SK-N-SH treated with all-trans-retinoic acid at 6 μM for 48 hours (cell line): ENCODE results near the gene PFN1.

ENCODE experiments used
- ATAC-seq: fragments of 200-7000 bp; cut with Tn5 transposase; 3 replicates; pipeline ENCODE4 v1.9.1; 2020; ENCODE audit warnings: mild to moderate bottlenecking, moderate library complexity
- ARNTL ChIP-seq: fragments of 450-650 bp; formaldehyde crosslinking; IDR thresholded peaks from 2 replicates; pipeline ENCODE4 v1.5.0; 2020; ENCODE audit warnings: low read depth, mild to moderate bottlenecking, moderate library complexity, borderline replicate concordance
- BACH2 ChIP-seq: fragments of 250-450 bp; sonication (Bioruptor Pico); IDR thresholded peaks from 2 replicates; pipeline ENCODE4 v1.9.0; 2021; ENCODE audit warnings: mild to moderate bottlenecking, borderline replicate concordance
- CSDC2 ChIP-seq: fragments of 250-450 bp; sonication (Bioruptor Pico); IDR thresholded peaks from 2 replicates; pipeline ENCODE4 v1.5.0; 2020; ENCODE audit warnings: mild to moderate bottlenecking, moderate library complexity
- ESRRG ChIP-seq: fragments of 250-450 bp; sonication (Bioruptor Pico); IDR thresholded peaks from 2 replicates; pipeline ENCODE4 v1.6.1; 2021; ENCODE audit warnings: mild to moderate bottlenecking
- GLIS3 ChIP-seq: fragments of 250-450 bp; sonication (Bioruptor Pico); IDR thresholded peaks from 2 replicates; pipeline ENCODE4 v1.5.0; 2020; ENCODE audit warnings: mild to moderate bottlenecking, moderate library complexity
- ISL1 ChIP-seq: fragments of 250-450 bp; sonication (Bioruptor Pico); IDR thresholded peaks from 2 replicates; pipeline ENCODE4 v2.1.2; 2022; ENCODE audit warnings: mild to moderate bottlenecking, moderate library complexity
- OSR1 ChIP-seq: fragments of 250-450 bp; sonication (Bioruptor Pico); IDR thresholded peaks from 2 replicates; pipeline ENCODE4 v1.8.0; 2022; ENCODE audit warnings: moderate library complexity, mild to moderate bottlenecking, inconsistent platforms
- PPARA ChIP-seq: fragments of 250-450 bp; sonication (Bioruptor Pico); IDR thresholded peaks from 2 replicates; pipeline ENCODE4 v1.5.0; 2020; ENCODE audit warnings: mild to moderate bottlenecking, borderline replicate concordance
- SNAI2 ChIP-seq: fragments of 250-450 bp; sonication (Bioruptor Pico); IDR thresholded peaks from 2 replicates; pipeline ENCODE4 v1.5.0; 2020; ENCODE audit warnings: mild to moderate bottlenecking, moderate library complexity
- TCF4 ChIP-seq: fragments of 250-450 bp; sonication (Bioruptor Pico); IDR thresholded peaks from 2 replicates; pipeline ENCODE4 v1.8.0; 2021; ENCODE audit warnings: mild to moderate bottlenecking, moderate library complexity, borderline replicate concordance
- TOX ChIP-seq: fragments of 250-450 bp; sonication (Bioruptor Pico); IDR thresholded peaks from 2 replicates; pipeline ENCODE4 v1.8.0; 2021; ENCODE audit warnings: mild to moderate bottlenecking, moderate library complexity, borderline replicate concordance
- ZC3H10 ChIP-seq: fragments of 250-450 bp; sonication (Bioruptor Pico); IDR thresholded peaks from 2 replicates; pipeline ENCODE4 v1.5.1; 2021; ENCODE audit warnings: mild to moderate bottlenecking, moderate library complexity
- ZFP3 ChIP-seq: fragments of 250-450 bp; sonication (Bioruptor Pico); IDR thresholded peaks from 2 replicates; pipeline ENCODE4 v1.5.0; 2020; ENCODE audit warnings: mild to moderate bottlenecking, moderate library complexity
- ZFP30 ChIP-seq: fragments of 450-650 bp; formaldehyde crosslinking; IDR thresholded peaks from 2 replicates; pipeline ENCODE4 v1.5.0; 2022; ENCODE audit warnings: mild to moderate bottlenecking, moderate library complexity
- ZNF565 ChIP-seq: fragments of 450-650 bp; formaldehyde crosslinking; conservative IDR thresholded peaks from 2 replicates; pipeline ENCODE4 v1.5.0; 2020; ENCODE audit warnings: low read depth, mild to moderate bottlenecking, moderate library complexity
- ZNF70 ChIP-seq: fragments of 450-650 bp; formaldehyde crosslinking; IDR thresholded peaks from 2 replicates; pipeline ENCODE4 v1.5.0; 2020; ENCODE audit warnings: mild to moderate bottlenecking, moderate library complexity
- TF ChIP-seq, protein P1 (sequence below): fragments of 250-450 bp; sonication (Bioruptor Pico); IDR thresholded peaks from 2 replicates; pipeline ENCODE4 v1.5.1; 2021; ENCODE audit warnings: mild to moderate bottlenecking, moderate library complexity
- TF ChIP-seq, protein P2 (sequence below): fragments of 250-450 bp; sonication (Bioruptor Pico); IDR thresholded peaks from 2 replicates; pipeline ENCODE4 v1.8.0; 2020; ENCODE audit warnings: mild to moderate bottlenecking, moderate library complexity, borderline replicate concordance
- TF ChIP-seq, protein P3 (sequence below): fragments of 250-450 bp; sonication (Bioruptor Pico); IDR thresholded peaks from 2 replicates; pipeline ENCODE4 v1.5.0; 2020; ENCODE audit warnings: mild to moderate bottlenecking, moderate library complexity
- TF ChIP-seq, protein P4 (sequence below): fragments of 250-450 bp; sonication (Bioruptor Pico); IDR thresholded peaks from 2 replicates; pipeline ENCODE4 v1.8.0; 2021; ENCODE audit warnings: low read depth, mild to moderate bottlenecking, moderate library complexity, borderline replicate concordance
- TF ChIP-seq, protein P5 (sequence below): fragments of 250-450 bp; sonication (Bioruptor Pico); IDR thresholded peaks from 2 replicates; pipeline ENCODE4 v1.5.1; 2020; ENCODE audit warnings: low read depth, mild to moderate bottlenecking, moderate library complexity

PFN1 gene

DNA sequence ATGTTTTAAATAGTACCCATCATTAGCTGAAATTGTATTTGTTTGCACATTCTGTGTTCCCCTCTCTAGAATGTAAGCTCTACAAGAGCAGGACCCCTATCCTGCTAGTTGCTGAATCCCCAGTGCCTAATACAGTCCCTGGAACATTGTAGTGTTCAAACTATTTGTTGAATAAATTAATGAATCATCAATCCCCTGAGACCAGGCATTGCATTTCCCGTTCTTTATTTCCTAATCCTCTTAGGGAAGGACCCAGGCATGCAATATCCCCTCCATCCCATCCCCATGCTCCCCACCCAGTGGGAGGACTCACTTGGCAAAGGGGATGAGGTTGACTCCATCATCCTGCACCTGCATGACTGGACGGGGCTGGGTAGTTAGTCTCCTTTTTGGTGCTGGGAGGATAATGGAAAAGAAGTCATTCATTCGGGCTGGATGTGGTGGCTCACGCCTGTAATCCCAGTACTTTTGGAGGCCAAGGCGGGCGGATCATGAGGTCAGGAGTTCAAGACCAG lies 45.8 kb upstream of the PFN1 start (continued):
- TF ChIP-seq ZNF565 (CRISPR knock-in tag) (no peak), GLIS3 (CRISPR knock-in tag) (no peak), TCF4 (CRISPR knock-in tag) (no peak)

DNA sequence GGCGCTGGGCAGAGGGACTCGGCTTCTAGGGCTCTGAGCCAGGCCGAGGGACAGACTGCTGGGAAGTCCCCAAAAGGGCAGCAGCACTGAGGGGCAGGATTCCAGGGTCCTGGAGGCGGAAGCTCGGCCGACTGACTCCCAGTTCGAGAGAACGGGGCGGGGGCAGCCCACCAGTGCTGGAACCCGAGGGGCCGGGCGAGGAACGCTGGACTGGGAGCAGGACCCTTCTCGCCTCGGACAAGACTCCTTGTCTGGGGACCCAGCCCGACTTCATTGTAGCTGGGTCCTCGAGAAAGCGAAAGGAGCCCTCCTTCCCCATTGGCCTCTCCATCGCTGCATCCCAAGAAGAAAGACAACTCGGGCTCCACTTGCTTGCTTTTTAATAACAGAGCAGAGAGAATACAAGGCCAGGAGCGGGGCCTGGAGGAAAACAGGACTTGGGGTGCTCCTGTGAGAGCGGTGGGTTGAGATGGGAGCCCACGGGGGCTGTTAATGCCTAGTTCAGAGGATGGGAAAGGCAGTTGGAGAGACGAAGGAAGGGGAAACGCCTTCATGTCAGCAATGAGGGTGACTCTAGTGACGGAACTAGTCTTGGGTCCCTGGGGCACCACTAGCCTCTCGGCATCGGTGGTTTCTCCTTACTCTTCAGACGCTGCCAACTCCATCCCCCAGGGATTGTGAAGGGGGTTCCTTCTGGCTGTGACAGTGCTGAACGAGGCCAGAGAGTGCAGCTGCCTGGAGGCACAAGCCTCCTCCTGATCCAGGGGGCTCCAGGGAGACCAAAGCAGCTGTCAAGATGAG lies 39.6 kb upstream of the PFN1 start:
- ATAC-seq, result peak; percentile 43; the same call in 2 of the 3 replicates
- TF ChIP-seq, protein P1, sequence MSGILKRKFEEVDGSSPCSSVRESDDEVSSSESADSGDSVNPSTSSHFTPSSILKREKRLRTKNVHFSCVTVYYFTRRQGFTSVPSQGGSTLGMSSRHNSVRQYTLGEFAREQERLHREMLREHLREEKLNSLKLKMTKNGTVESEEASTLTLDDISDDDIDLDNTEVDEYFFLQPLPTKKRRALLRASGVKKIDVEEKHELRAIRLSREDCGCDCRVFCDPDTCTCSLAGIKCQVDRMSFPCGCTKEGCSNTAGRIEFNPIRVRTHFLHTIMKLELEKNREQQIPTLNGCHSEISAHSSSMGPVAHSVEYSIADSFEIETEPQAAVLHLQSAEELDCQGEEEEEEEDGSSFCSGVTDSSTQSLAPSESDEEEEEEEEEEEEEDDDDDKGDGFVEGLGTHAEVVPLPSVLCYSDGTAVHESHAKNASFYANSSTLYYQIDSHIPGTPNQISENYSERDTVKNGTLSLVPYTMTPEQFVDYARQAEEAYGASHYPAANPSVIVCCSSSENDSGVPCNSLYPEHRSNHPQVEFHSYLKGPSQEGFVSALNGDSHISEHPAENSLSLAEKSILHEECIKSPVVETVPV, result no peak
- TF ChIP-seq ESRRG (CRISPR knock-in tag) (no peak), TOX (CRISPR knock-in tag) (no peak), OSR1 (CRISPR knock-in tag) (no peak), ARNTL (CRISPR knock-in tag) (no peak), PPARA (CRISPR knock-in tag) (no peak), ZNF565 (CRISPR knock-in tag) (no peak)
- TF ChIP-seq, protein P2, sequence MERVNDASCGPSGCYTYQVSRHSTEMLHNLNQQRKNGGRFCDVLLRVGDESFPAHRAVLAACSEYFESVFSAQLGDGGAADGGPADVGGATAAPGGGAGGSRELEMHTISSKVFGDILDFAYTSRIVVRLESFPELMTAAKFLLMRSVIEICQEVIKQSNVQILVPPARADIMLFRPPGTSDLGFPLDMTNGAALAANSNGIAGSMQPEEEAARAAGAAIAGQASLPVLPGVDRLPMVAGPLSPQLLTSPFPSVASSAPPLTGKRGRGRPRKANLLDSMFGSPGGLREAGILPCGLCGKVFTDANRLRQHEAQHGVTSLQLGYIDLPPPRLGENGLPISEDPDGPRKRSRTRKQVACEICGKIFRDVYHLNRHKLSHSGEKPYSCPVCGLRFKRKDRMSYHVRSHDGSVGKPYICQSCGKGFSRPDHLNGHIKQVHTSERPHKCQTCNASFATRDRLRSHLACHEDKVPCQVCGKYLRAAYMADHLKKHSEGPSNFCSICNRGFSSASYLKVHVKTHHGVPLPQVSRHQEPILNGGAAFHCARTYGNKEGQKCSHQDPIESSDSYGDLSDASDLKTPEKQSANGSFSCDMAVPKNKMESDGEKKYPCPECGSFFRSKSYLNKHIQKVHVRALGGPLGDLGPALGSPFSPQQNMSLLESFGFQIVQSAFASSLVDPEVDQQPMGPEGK (CRISPR knock-in tag), result no peak

DNA sequence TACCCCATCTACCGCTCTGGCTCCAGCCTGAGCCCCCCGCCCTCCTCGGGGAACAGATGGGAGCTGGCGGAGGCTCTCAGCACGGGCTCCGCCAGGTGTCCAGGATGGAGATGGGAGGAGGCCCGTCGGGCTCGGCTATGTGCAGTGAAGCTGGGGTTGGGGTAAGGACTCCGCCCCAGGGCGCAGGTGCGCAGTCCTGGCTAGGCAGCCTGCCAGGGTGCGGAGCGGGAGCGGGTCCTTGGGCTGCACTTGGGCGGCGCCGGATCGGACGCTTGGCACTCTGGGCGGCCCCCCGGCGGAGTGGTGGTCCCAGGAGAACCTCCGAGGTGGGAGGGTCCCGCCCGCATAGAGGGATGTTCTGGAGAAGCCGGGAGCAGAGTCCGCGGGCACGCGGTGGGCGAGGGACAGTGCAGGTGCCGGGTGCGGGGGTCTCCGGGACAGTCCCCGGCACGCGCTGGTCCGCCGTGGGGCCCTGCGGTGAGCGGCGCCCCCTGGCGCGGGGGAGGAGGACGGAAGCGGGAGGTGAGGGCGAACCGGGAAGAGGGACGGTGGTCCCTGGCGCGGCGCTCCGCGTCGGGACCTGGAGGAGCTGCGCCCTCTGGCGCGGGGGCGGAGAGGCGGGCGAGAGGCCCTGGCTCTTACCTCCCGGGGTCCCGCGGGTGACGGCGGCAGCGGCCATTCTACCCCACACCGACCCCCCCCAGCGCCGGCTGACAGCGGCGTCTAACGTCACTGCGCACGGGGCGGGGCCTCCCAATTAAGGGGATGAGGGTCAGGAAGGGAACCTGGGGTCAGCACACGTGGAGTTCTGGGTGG lies 38.8 kb upstream of the PFN1 start, which contains the start of gene CAMTA2:
CAMTA2 (minus strand) TSS at position 725 of the 816 bp plus-strand sequence. CDS start 1,453 bp downstream, outside the sequence.
- peak; percentile 93 for ATAC-seq
- TF ChIP-seq, protein P3, sequence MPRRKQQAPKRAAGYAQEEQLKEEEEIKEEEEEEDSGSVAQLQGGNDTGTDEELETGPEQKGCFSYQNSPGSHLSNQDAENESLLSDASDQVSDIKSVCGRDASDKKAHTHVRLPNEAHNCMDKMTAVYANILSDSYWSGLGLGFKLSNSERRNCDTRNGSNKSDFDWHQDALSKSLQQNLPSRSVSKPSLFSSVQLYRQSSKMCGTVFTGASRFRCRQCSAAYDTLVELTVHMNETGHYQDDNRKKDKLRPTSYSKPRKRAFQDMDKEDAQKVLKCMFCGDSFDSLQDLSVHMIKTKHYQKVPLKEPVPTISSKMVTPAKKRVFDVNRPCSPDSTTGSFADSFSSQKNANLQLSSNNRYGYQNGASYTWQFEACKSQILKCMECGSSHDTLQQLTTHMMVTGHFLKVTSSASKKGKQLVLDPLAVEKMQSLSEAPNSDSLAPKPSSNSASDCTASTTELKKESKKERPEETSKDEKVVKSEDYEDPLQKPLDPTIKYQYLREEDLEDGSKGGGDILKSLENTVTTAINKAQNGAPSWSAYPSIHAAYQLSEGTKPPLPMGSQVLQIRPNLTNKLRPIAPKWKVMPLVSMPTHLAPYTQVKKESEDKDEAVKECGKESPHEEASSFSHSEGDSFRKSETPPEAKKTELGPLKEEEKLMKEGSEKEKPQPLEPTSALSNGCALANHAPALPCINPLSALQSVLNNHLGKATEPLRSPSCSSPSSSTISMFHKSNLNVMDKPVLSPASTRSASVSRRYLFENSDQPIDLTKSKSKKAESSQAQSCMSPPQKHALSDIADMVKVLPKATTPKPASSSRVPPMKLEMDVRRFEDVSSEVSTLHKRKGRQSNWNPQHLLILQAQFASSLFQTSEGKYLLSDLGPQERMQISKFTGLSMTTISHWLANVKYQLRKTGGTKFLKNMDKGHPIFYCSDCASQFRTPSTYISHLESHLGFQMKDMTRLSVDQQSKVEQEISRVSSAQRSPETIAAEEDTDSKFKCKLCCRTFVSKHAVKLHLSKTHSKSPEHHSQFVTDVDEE (CRISPR knock-in tag), result no peak
- no peak for TF ChIP-seq ZNF70 (CRISPR knock-in tag)
- TF ChIP-seq ISL1, result no peak
- TF ChIP-seq CSDC2 (CRISPR knock-in tag), result 0 out of 2 replicates have a peak, but pooled peaks have one; percentile 5
- 0 out of 2 replicates have a peak, but pooled peaks have one; percentile 30 for TF ChIP-seq ZFP3 (CRISPR knock-in tag)
- TF ChIP-seq, protein P1, result no peak
- TF ChIP-seq SNAI2, result no peak

DNA sequence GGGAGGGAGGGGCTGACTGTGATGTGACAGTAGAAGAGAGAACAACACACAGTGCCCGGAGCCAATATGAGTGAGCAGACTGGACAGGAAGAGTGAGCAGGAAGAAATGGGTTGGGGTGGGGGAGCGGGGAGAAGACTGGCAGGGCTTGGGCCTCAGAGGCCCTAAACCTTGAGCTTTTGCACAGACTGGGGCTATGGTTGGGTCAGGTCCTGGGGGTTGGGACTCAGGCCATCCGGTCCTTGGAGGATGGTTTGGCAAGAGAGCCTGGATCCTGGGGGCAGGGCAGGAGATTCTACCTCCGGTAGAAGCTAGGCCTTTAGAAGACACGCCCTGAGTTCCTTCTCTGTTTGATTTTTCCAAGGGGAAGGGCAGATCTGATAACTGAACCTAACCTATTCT lies 38.1 kb upstream of the PFN1 start:
- TF ChIP-seq BACH2 (CRISPR knock-in tag), result no peak
- no peak for TF ChIP-seq ZFP30 (CRISPR knock-in tag)
- TF ChIP-seq, protein P4, sequence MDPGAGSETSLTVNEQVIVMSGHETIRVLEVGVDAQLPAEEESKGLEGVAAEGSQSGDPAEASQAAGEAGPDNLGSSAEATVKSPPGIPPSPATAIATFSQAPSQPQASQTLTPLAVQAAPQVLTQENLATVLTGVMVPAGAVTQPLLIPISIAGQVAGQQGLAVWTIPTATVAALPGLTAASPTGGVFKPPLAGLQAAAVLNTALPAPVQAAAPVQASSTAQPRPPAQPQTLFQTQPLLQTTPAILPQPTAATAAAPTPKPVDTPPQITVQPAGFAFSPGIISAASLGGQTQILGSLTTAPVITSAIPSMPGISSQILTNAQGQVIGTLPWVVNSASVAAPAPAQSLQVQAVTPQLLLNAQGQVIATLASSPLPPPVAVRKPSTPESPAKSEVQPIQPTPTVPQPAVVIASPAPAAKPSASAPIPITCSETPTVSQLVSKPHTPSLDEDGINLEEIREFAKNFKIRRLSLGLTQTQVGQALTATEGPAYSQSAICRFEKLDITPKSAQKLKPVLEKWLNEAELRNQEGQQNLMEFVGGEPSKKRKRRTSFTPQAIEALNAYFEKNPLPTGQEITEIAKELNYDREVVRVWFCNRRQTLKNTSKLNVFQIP (CRISPR knock-in tag), result no peak
- no peak for TF ChIP-seq ESRRG (CRISPR knock-in tag)
- TF ChIP-seq ZFP3 (CRISPR knock-in tag), result no peak
- TF ChIP-seq, protein P5, sequence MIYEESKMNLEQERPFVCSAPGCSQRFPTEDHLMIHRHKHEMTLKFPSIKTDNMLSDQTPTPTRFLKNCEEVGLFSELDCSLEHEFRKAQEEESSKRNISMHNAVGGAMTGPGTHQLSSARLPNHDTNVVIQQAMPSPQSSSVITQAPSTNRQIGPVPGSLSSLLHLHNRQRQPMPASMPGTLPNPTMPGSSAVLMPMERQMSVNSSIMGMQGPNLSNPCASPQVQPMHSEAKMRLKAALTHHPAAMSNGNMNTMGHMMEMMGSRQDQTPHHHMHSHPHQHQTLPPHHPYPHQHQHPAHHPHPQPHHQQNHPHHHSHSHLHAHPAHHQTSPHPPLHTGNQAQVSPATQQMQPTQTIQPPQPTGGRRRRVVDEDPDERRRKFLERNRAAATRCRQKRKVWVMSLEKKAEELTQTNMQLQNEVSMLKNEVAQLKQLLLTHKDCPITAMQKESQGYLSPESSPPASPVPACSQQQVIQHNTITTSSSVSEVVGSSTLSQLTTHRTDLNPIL, result no peak
- TF ChIP-seq OSR1 (CRISPR knock-in tag), result no peak
- TF ChIP-seq ZNF70 (CRISPR knock-in tag), result no peak
- no peak for TF ChIP-seq ZC3H10 (CRISPR knock-in tag)
- TF ChIP-seq, protein P2 (CRISPR knock-in tag), result no peak
- no peak for TF ChIP-seq GLIS3 (CRISPR knock-in tag)
- no peak for ATAC-seq
